GM13976 (cell line): Measurements from ENCODE around the gene SMG7.

Source experiments
- DNase-seq: peaks from one replicate; pipeline ENCODE4 v3.0.0; 2012; ENCODE audit warnings: low spot score
- CTCF ChIP-seq: IDR thresholded peaks from 2 replicates; pipeline ENCODE4 v1.5.1; 2012; ENCODE audit warnings: borderline replicate concordance, mild to moderate bottlenecking; ENCODE audit not compliant: insufficient read depth; ENCODE audit errors: extremely low read depth, missing control alignments, control extremely low read depth
- in situ Hi-C: fragments of 300-500 bp; cut with MboI; formaldehyde crosslinking; loops from one replicate; pipeline ENCODE4 v1.12.0; 2022; ENCODE audit warnings: low sequenced_read_pairs, mixed read lengths, inconsistent platforms; ENCODE audit not compliant: unreplicated experiment

The SMG7 gene

GRCh38 chr1:183543619-183544204 is 71.4 kb downstream of the SMG7 start:
- DNase-seq: peak; percentile 27
- in situ Hi-C loops: no loop called here
- peak; percentile 56 for TF ChIP-seq CTCF

- in situ Hi-C loops: no loop called here
- no peak for TF ChIP-seq CTCF
- no peak for DNase-seq
Measured at GRCh38 chr1:183544598-183545297, 72.4 kb downstream of the SMG7 start.

GRCh38 chr1:183546427-183546826 is 74.1 kb downstream of the SMG7 start:
- no peak for DNase-seq
- TF ChIP-seq CTCF: no peak
- in situ Hi-C loops: no loop called here

- TF ChIP-seq CTCF: no peak
- in situ Hi-C loops: no loop called here
Measured at GRCh38 chr1:183548116-183548515, 75.8 kb downstream of the SMG7 start.

GRCh38 chr1:183550915-183551314 is 78.6 kb downstream of the SMG7 start:
- in situ Hi-C loops: loop anchor here (25.0 kb wide), 1 partner anchor 264 kb away; no protein-coding TSS in a partner anchor
- no peak for TF ChIP-seq CTCF
- no peak for DNase-seq

More at GRCh38 chr1:183548116-183548515, 75.8 kb downstream of the SMG7 start:
- no peak for DNase-seq

GRCh38 chr1:183551924-183552323 is 79.6 kb downstream of the SMG7 start:
- in situ Hi-C loops: loop anchor here (25.0 kb wide), 1 partner anchor 265 kb away; no protein-coding TSS in a partner anchor
- no peak for DNase-seq
- no peak for TF ChIP-seq CTCF
